HFFc6 (cell line): ENCODE results near the gene PTPRK. TPM values are rescaled to one million over a fixed set of nuclear protein-coding genes. Genes with fewer than 3 reads are reported as not detected.

ENCODE experiments used
- DNase-seq: peaks from one replicate; pipeline ENCODE4 v3.0.0-alpha.2; 2018
- H3K27ac Mint-ChIP-seq: 2 replicates; pipeline ENCODE4 v1.8.0; 2020; ENCODE audit warnings: mild to moderate bottlenecking, mixed read lengths
- H3K27me3 Mint-ChIP-seq: 2 replicates; pipeline ENCODE4 v1.8.0; 2021; ENCODE audit warnings: mild to moderate bottlenecking, moderate library complexity, mixed read lengths; ENCODE audit not compliant: insufficient read depth
- H3K36me3 Mint-ChIP-seq: 2 replicates; pipeline ENCODE4 v1.8.0; 2021; ENCODE audit warnings: low read depth, mixed read lengths
- H3K4me1 Mint-ChIP-seq: 2 replicates; pipeline ENCODE4 v1.8.0; 2020; ENCODE audit warnings: low read depth, mixed read lengths
- H3K4me3 Mint-ChIP-seq: 2 replicates; pipeline ENCODE4 v1.8.0; 2020; ENCODE audit warnings: mild to moderate bottlenecking, moderate library complexity, mixed read lengths
- H3K9me3 Mint-ChIP-seq: 2 replicates; pipeline ENCODE4 v1.8.0; 2020; ENCODE audit warnings: mild to moderate bottlenecking, mixed read lengths
- CTCF ChIP-seq: fragments of 200-600 bp; sonication (generic); IDR thresholded peaks from 2 replicates; pipeline ENCODE4 v1.5.0; 2021; ENCODE audit warnings: antibody characterized with exemption, mild to moderate bottlenecking
- total RNA-seq, 6 experiments: library from RNA; stranded (reverse); fragmentation: NEBNext Ultra II Directional; extraction: Animal tissue kit (Norgen Biotek cat#: 25700); gene quantifications; 2 replicates in 1 of 6; 3 replicates in 5 of 6; pipeline ENCODE4 v1.2.3, GENCODE V29; 2021

PTPRK gene
- total RNA-seq, 6 experiments from 2014 or later: 92.8 to 104 (median 97.3) TPM

- Mint-ChIP-seq H3K9me3 (no peaks in the 10 kb centered on the region), H3K4me3 (no peak overlapping the region), H3K27ac (no peak overlapping the region), H3K27me3 (no peaks in the 10 kb centered on the region), H3K4me1 (peaks cover 60% of the 10 kb centered on the region), H3K36me3 (peaks cover 15% of the 10 kb centered on the region)
- DNase-seq: no peak
- no peak for TF ChIP-seq CTCF
These were observed 153.0 kb downstream of the PTPRK start for GRCh38 chr6:128367437-128367836.

GRCh38 chr6:128365520-128366160 lies 154.8 kb downstream of the PTPRK start:
- DNase-seq: no peak
- Mint-ChIP-seq H3K36me3 (peaks cover 10% of the 10 kb centered on the region), H3K27me3 (no peaks in the 10 kb centered on the region; the same call in 1 of the 2 replicates), H3K4me1 (peaks cover 50% of the 10 kb centered on the region), H3K27ac (no peak overlapping the region), H3K9me3 (no peaks in the 10 kb centered on the region), H3K4me3 (no peak overlapping the region)
- no peak for TF ChIP-seq CTCF

- no peak for TF ChIP-seq CTCF
- H3K4me1 Mint-ChIP-seq: peaks cover 50% of the 10 kb centered on the region
- DNase-seq: no peak
- H3K27me3 Mint-ChIP-seq: peaks cover 2% of the 10 kb centered on the region; the same call in 1 of the 2 replicates
- peaks cover 14% of the 10 kb centered on the region for H3K36me3 Mint-ChIP-seq
- no peak overlapping the region for H3K27ac Mint-ChIP-seq
- H3K9me3 Mint-ChIP-seq: no peaks in the 10 kb centered on the region
- no peak overlapping the region for H3K4me3 Mint-ChIP-seq
These were observed 155.5 kb downstream of the PTPRK start for GRCh38 chr6:128364766-128365519.

GRCh38 chr6:128363020-128363813 lies 157.2 kb downstream of the PTPRK start:
- Mint-ChIP-seq H3K4me3 (no peak overlapping the region), H3K27ac (no peak overlapping the region), H3K36me3 (peaks cover 19% of the 10 kb centered on the region), H3K9me3 (no peaks in the 10 kb centered on the region), H3K4me1 (peaks cover 41% of the 10 kb centered on the region), H3K27me3 (peaks cover 2% of the 10 kb centered on the region; the same call in 1 of the 2 replicates)
- TF ChIP-seq CTCF: no peak
- DNase-seq: no peak

GRCh38 chr6:128361378-128361777 lies 159.0 kb downstream of the PTPRK start:
- H3K4me3 Mint-ChIP-seq: no peak overlapping the region
- no peak overlapping the region for H3K27ac Mint-ChIP-seq
- no peak for DNase-seq
- peaks cover 38% of the 10 kb centered on the region for H3K4me1 Mint-ChIP-seq
- no peaks in the 10 kb centered on the region for H3K9me3 Mint-ChIP-seq
- peaks cover 19% of the 10 kb centered on the region for H3K36me3 Mint-ChIP-seq
- no peak for TF ChIP-seq CTCF
- H3K27me3 Mint-ChIP-seq: peaks cover 2% of the 10 kb centered on the region; the same call in 1 of the 2 replicates
